Naive thymus-derived CD4-positive, alpha-beta T cell (primary cell): ENCODE data around the gene SCAMP1. TPM values are rescaled to one million over a fixed set of nuclear protein-coding genes. Genes with fewer than 3 reads are reported as not detected.
A peak's percentile ranks its signal among the peaks of the same experiment; 100 is the strongest.

Experiments
- ATAC-seq: fragments of 150-1000 bp; cut with Tn5 transposase; 2 replicates; pipeline ENCODE4 v1.10.0; 2021; ENCODE audit warnings: mild to moderate bottlenecking, moderate library complexity
- CTCF ChIA-PET: fragments of 350-600 bp; sonication (Branson Sonifier 250); formaldehyde crosslinking; loops from one replicate; lab custom pipeline; 2021; ENCODE audit warnings: antibody characterized with exemption; lab: Charles Lee
- POLR2A ChIA-PET: fragments of 350-600 bp; sonication (Branson Sonifier 250); formaldehyde crosslinking; loops from one replicate; lab custom pipeline; 2021; ENCODE audit warnings: antibody characterized with exemption, inconsistent platforms; lab: Charles Lee
- DNase-seq, 9 donors: peaks; one replicate each; pipeline versions ENCODE4 v3.0.0 to v3.0.0-alpha.2; 2020 to 2022; ENCODE audit warnings: mixed read lengths in 1 of 9
- H3K27ac ChIP-seq: one replicate; pipeline ENCODE4 v1.7.0; 2013; ENCODE audit warnings: mild to moderate bottlenecking, low read depth, low read length, moderate library complexity
- H3K27me3 ChIP-seq, 2 donors: one replicate each; pipeline ENCODE4 v1.7.0; 2013; ENCODE audit warnings: low read length in 2 of 2, mild to moderate bottlenecking in 2 of 2, moderate library complexity in 2 of 2; ENCODE audit not compliant: control insufficient read depth in 2 of 2, insufficient read depth in 2 of 2
- H3K36me3 ChIP-seq, 3 experiments: 1 replicate in 2 of 3; 2 replicates in 1 of 3; pipeline ENCODE4 v1.7.0; 2013; ENCODE audit warnings: low read length in 3 of 3, mild to moderate bottlenecking in 3 of 3, moderate library complexity in 1 of 3; ENCODE audit not compliant: insufficient read depth in 3 of 3, control insufficient read depth in 2 of 3
- H3K4me1 ChIP-seq, 2 donors: one replicate each; pipeline ENCODE4 v1.7.0; 2013; ENCODE audit warnings: low read length in 2 of 2, mild to moderate bottlenecking in 2 of 2, moderate library complexity in 1 of 2; ENCODE audit not compliant: control insufficient read depth in 2 of 2, insufficient read depth in 2 of 2
- H3K4me3 ChIP-seq: 2 replicates; pipeline ENCODE4 v1.7.0; 2013; ENCODE audit warnings: mild to moderate bottlenecking, low read length
- H3K9me3 ChIP-seq, 3 experiments: 1 replicate in 2 of 3; 2 replicates in 1 of 3; pipeline ENCODE4 v1.7.0; 2013; ENCODE audit warnings: low read length in 3 of 3; ENCODE audit not compliant: control insufficient read depth in 2 of 3
- H3K27ac Mint-ChIP-seq, 9 donors: one replicate each; pipeline ENCODE4 v1.8.0; 2020 to 2022; ENCODE audit warnings: mixed read lengths in 9 of 9, mild to moderate bottlenecking in 8 of 9, moderate library complexity in 5 of 9, inconsistent platforms in 2 of 9
- H3K27me3 Mint-ChIP-seq, 5 donors: one replicate each; pipeline ENCODE4 v1.8.0; 2021 to 2022; ENCODE audit warnings: mixed read lengths in 5 of 5, mild to moderate bottlenecking in 1 of 5
- H3K36me3 Mint-ChIP-seq, 5 donors: one replicate each; pipeline ENCODE4 v1.8.0; 2020 to 2022; ENCODE audit warnings: mixed read lengths in 5 of 5, mild to moderate bottlenecking in 3 of 5, inconsistent platforms in 1 of 5
- H3K4me1 Mint-ChIP-seq, 7 donors: one replicate each; pipeline ENCODE4 v1.8.0; 2020 to 2022; ENCODE audit warnings: mixed read lengths in 7 of 7, mild to moderate bottlenecking in 3 of 7, inconsistent platforms in 1 of 7
- H3K4me3 Mint-ChIP-seq, 10 donors: one replicate each; pipeline ENCODE4 v1.8.0; 2020 to 2022; ENCODE audit warnings: mild to moderate bottlenecking in 10 of 10, mixed read lengths in 10 of 10, moderate library complexity in 6 of 10, inconsistent platforms in 2 of 10
- H3K9me3 Mint-ChIP-seq, 11 donors: one replicate each; pipeline ENCODE4 v1.8.0; 2020 to 2022; ENCODE audit warnings: mixed read lengths in 11 of 11, mild to moderate bottlenecking in 4 of 11, inconsistent platforms in 1 of 11, moderate library complexity in 1 of 11
- intact Hi-C, 2 donors: fragments of 100-400 bp; cut with micrococcal nuclease; formaldehyde crosslinking; loops; one replicate each; pipeline ENCODE4 v1.15.1; 2023
- polyA plus RNA-seq, 2 donors: library from polyadenylated mRNA; unstranded; fragments of 300-500 nt; fragmentation: Illumina TruSeq; gene quantifications; one replicate each; pipeline ENCODE4 v1.2.3, GENCODE V29; 2021
- total RNA-seq, 6 experiments: library from RNA in 5 of 6; stranded (reverse) in 5 of 6; gene quantifications; 1 replicate in 5 of 6; 2 replicates in 1 of 6; pipeline ENCODE4 v1.2.3 and lab custom pipeline; 2021 to 2026

SCAMP1 gene
- total and polyA plus RNA-seq, 7 experiments from 2014 or later = 16.9 to 29.8 (median 25.7) TPM

DNA sequence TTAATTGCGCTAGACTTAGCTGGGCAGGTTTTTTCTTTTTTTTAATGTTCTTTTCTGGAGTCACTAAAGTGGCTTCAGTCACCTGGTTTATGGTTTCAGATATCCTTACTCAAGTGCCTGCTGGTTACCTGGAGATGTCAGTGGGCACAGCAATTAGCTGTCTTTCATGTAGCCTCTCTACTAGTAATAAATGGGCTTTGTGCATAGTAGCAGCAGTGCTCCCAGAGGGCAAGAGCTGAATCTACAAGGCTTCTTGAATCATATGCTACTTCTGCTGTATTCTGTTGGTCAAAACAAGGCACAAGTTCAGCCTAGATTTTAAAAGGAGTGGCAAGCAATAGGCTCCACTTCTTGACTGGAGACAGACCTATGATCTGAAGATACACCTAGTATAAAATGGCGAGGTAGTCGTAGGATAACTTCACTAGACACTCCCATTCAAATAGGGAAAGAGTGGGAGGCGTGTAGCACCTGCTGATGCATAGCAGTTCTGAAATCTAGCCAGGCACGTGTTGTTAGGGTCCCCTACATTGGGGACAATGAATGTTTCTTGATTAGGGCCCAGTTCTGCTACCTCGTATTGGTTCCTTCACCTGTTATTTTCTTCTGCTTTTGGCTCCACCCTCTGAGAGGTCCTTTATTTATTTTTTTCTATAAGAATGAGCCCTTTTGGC, 7.0 kb downstream of the SCAMP1 start:
- H3K4me3 ChIP-seq = no peak overlapping the region
- H3K27me3 ChIP-seq = no peaks in the 10 kb centered on the region
- ATAC-seq = no peak
- DNase-seq = no peak
- Mint-ChIP-seq H3K36me3 (peaks cover 0 to 6% (median 4%) of the 10 kb centered on the region in 5 donors), H3K27me3 (no peaks in the 10 kb centered on the region), H3K27ac (peak overlapping the region in 1 of 9 donors; percentile 36), H3K4me3 (no peak overlapping the region), H3K4me1 (peaks cover 1 to 79% (median 64%) of the 10 kb centered on the region in 7 donors), H3K9me3 (no peaks in the 10 kb centered on the region)
- H3K9me3 ChIP-seq = no peaks in the 10 kb centered on the region
- ChIA-PET POLR2A (interaction anchor here (0.6 to 1.3 kb wide), 2 partner anchors 73 to 83 kb away, joined by 3 to 4 read pairs; no protein-coding TSS in a partner anchor), CTCF (interaction anchor here (0.6 kb wide), 1 partner anchor 1982 kb away, joined by 3 read pairs; no protein-coding TSS in a partner anchor)
- no peak overlapping the region for H3K27ac ChIP-seq
- H3K36me3 ChIP-seq = no peaks in the 10 kb centered on the region
- H3K4me1 ChIP-seq = peaks cover 0 to 3% of the 10 kb centered on the region in 2 donors
- intact Hi-C loops = loop anchor here (10.0 kb wide), 3 partner anchors 617 to 1333 kb away; partner anchors contain the start of genes AGGF1 (in 1 of the 2) and ARSB (in 1 of the 2)

DNA sequence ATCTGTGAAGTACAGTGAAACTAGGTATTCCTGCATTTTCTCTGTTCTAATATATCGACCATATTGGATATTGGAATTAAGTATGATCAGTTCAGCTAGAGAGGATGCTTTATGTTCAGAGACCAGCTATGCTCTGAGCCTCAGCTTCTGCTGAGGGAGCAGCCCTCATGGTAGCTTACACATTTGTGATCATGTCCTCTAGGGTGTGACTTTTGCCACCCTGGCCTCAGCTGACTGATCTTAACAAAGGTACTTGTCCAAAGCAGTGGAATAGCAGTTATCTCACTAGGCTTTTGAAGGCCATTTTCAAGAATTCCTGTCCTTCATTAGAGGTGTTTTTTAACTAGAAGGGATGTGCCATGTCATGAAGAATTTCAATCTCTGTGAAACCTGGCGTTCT, 9.3 kb downstream of the SCAMP1 start:
- DNase-seq = no peak
- Mint-ChIP-seq H3K9me3 (no peaks in the 10 kb centered on the region), H3K4me1 (peaks cover 0 to 78% (median 49%) of the 10 kb centered on the region in 7 donors), H3K27ac (no peak overlapping the region), H3K27me3 (no peaks in the 10 kb centered on the region), H3K4me3 (no peak overlapping the region), H3K36me3 (peaks cover 0 to 8% (median 4%) of the 10 kb centered on the region in 5 donors)
- no peak overlapping the region for H3K4me3 ChIP-seq
- CTCF ChIA-PET = no interaction called here
- no peaks in the 10 kb centered on the region for H3K36me3 ChIP-seq
- H3K27me3 ChIP-seq = no peaks in the 10 kb centered on the region
- POLR2A ChIA-PET = interaction anchor here (1.2 kb wide), 1 partner anchor 9 kb away, joined by 4 read pairs; the partner anchor contains the start of gene SCAMP1
- no peak for ATAC-seq
- no peak overlapping the region for H3K27ac ChIP-seq
- peaks cover 0 to 3% of the 10 kb centered on the region in 2 donors for H3K4me1 ChIP-seq
- H3K9me3 ChIP-seq = no peaks in the 10 kb centered on the region
- intact Hi-C loops = loop anchor here (10.0 kb wide), 3 partner anchors 615 to 1335 kb away; partner anchors contain the start of genes AGGF1 (in 1 of the 2) and ARSB (in 1 of the 2)

DNA sequence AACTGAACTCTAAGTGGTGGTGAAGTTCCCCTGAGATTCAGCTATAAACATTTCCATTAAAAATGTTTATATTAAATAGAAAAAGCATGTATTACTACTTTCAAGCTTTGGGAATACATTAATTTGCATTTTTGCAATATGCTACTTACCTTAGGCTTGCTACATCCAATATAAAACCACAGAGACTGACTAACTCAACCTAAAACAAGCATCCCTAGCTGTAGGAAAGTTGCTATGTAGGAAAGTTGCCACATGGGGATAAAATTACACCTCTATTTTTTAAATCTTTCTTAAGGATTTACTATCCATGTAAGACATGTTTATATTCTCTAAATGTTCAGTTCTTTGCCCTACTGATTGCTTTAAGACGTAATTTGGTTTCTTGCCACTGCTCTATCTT, 12.8 kb downstream of the SCAMP1 start:
- H3K27ac ChIP-seq = no peak overlapping the region
- Mint-ChIP-seq H3K36me3 (peaks cover 0 to 11% (median 6%) of the 10 kb centered on the region in 5 donors), H3K4me3 (no peak overlapping the region), H3K9me3 (no peaks in the 10 kb centered on the region), H3K4me1 (peaks cover 10 to 79% (median 47%) of the 10 kb centered on the region in 7 donors), H3K27ac (no peak overlapping the region), H3K27me3 (no peaks in the 10 kb centered on the region)
- CTCF ChIA-PET = no interaction called here
- no peaks in the 10 kb centered on the region for H3K27me3 ChIP-seq
- H3K4me1 ChIP-seq = no peaks in the 10 kb centered on the region
- no peak overlapping the region for H3K4me3 ChIP-seq
- intact Hi-C loops = no loop called here
- H3K9me3 ChIP-seq = no peaks in the 10 kb centered on the region
- no peak for ATAC-seq
- no peaks in the 10 kb centered on the region for H3K36me3 ChIP-seq
- DNase-seq = no peak
- POLR2A ChIA-PET = no interaction called here

DNA sequence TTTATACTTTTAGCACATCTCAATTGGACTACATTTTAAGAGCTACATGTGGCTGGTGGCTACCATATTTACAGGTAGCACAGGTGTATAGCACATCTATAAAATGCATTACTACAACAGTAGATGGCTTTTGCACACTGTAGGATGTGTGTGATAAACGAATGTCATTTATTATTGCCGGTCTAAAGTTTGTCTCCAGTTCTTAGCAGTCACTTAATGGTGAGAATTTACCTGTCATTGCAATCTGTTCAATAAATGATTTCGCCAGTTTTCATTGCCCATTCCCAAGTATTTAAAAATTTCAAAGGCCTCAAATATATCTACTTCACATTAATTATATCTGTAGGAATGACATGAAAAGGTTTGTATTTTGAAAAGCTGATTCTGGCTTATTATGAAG, 15.9 kb downstream of the SCAMP1 start:
- H3K36me3 Mint-ChIP-seq = peaks cover 0 to 33% (median 14%) of the 10 kb centered on the region in 5 donors
- no peak overlapping the region for H3K4me3 Mint-ChIP-seq
- no peaks in the 10 kb centered on the region for H3K27me3 Mint-ChIP-seq
- H3K4me1 Mint-ChIP-seq = peaks cover 10 to 78% (median 46%) of the 10 kb centered on the region in 7 donors
- intact Hi-C loops = no loop called here
- no peaks in the 10 kb centered on the region for H3K27me3 ChIP-seq
- no peaks in the 10 kb centered on the region for H3K4me1 ChIP-seq
- ATAC-seq (no peak), DNase-seq (no peak)
- no peak overlapping the region for H3K27ac Mint-ChIP-seq
- H3K9me3 ChIP-seq = no peaks in the 10 kb centered on the region
- H3K36me3 ChIP-seq = no peaks in the 10 kb centered on the region
- ChIA-PET POLR2A (no interaction called here), CTCF (interaction anchor here (0.5 kb wide), 1 partner anchor 33 kb away, joined by 3 read pairs; no protein-coding TSS in a partner anchor)
- H3K9me3 Mint-ChIP-seq = peaks cover 0 to 3% (median 0%) of the 10 kb centered on the region in 11 donors
- H3K4me3 ChIP-seq = no peak overlapping the region
- H3K27ac ChIP-seq = no peak overlapping the region

DNA sequence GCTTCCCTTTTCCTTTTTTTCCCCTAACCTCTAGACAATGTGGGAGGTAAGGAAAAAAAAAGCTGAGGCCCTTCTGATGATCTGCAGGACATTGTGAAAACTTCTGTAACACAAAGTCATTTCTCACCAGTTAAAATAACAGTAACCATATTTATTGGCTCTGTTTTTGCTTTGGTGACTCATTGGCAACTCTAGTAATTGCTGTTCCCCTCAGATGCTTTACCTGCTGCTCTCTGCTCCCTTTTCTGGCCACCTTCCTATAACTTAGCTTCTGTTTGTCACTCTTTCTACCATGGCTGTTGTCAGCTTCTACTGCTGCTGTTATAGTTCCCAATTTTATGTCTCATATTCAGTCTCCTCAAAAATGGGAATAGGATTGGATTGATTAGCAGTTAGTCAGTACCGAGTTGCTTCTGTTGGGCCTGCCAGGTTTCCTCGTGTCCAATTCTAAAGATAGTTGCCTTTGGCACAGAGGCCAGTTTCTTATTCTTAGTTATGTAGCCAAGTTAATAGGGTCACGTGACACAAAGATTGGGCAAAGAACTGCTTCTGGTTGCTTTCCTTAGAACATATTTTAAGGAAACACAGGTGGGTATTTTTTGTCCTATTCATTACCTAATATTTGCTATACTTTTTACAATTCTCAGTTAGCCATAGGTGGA, 16.8 kb downstream of the SCAMP1 start:
- Histone ChIP-seq H3K36me3 (no peaks in the 10 kb centered on the region), H3K27ac (no peak overlapping the region), H3K4me1 (no peaks in the 10 kb centered on the region), H3K27me3 (no peaks in the 10 kb centered on the region), H3K9me3 (no peaks in the 10 kb centered on the region), H3K4me3 (no peak overlapping the region)
- Mint-ChIP-seq H3K27ac (no peak overlapping the region), H3K27me3 (no peaks in the 10 kb centered on the region), H3K9me3 (peaks cover 0 to 10% (median 0%) of the 10 kb centered on the region in 11 donors), H3K4me3 (no peak overlapping the region), H3K4me1 (peaks cover 10 to 78% (median 41%) of the 10 kb centered on the region in 7 donors), H3K36me3 (peaks cover 0 to 39% (median 21%) of the 10 kb centered on the region in 5 donors)
- DNase-seq (no peak), ATAC-seq (no peak)
- ChIA-PET CTCF (no interaction called here), POLR2A (no interaction called here)
- intact Hi-C loops = no loop called here

DNA sequence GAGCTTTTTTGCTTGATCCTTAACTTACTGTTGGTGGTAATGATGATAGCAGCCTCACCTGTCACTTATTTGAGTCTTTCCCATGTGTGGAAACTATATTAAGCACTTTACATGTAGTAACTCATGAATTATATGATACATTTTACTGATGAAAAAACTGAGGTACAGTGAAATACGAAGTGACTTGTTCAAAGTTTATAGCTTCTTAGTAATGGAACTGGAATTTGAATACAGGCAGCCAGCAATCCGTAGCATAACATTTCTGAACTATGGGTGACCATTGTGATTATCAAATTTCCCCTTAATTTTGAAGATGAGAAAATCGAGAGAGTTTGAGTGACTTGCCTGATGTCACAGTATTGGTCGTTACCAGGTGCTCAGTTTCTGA, 17.3 kb downstream of the SCAMP1 start:
- DNase-seq (no peak), ATAC-seq (no peak)
- intact Hi-C loops = no loop called here
- Mint-ChIP-seq H3K36me3 (peaks cover 0 to 43% (median 21%) of the 10 kb centered on the region in 5 donors), H3K27ac (no peak overlapping the region), H3K27me3 (no peaks in the 10 kb centered on the region), H3K4me1 (peaks cover 10 to 75% (median 40%) of the 10 kb centered on the region in 7 donors), H3K4me3 (no peak overlapping the region), H3K9me3 (peaks cover 0 to 15% (median 0%) of the 10 kb centered on the region in 11 donors)
- no peaks in the 10 kb centered on the region for H3K27me3 ChIP-seq
- H3K9me3 ChIP-seq = no peaks in the 10 kb centered on the region
- POLR2A ChIA-PET = no interaction called here
- H3K36me3 ChIP-seq = no peaks in the 10 kb centered on the region
- H3K4me3 ChIP-seq = no peak overlapping the region
- H3K4me1 ChIP-seq = no peaks in the 10 kb centered on the region
- CTCF ChIA-PET = no interaction called here
- no peak overlapping the region for H3K27ac ChIP-seq
